A172 (cell line): ENCODE data around the gene SNRPE. TPM values are rescaled to one million over a fixed set of nuclear protein-coding genes. Genes with fewer than 3 reads are reported as not detected.
A peak's percentile ranks its signal among the peaks of the same experiment; 100 is the strongest.

Source experiments
- DNase-seq: peaks from one replicate; pipeline ENCODE4 v3.0.0-alpha.2; 2015; ENCODE audit warnings: low spot score
- total RNA-seq: library from RNA; depleted of rRNA; stranded (reverse); fragments of >200 nt; shearing (Covaris generic); gene quantifications from 2 replicates; pipeline ENCODE4 v1.2.3, GENCODE V29; 2014; rRNA removed

Gene SNRPE
- total RNA-seq, 1 experiment from 2014 or later: 285 TPM

DNA sequence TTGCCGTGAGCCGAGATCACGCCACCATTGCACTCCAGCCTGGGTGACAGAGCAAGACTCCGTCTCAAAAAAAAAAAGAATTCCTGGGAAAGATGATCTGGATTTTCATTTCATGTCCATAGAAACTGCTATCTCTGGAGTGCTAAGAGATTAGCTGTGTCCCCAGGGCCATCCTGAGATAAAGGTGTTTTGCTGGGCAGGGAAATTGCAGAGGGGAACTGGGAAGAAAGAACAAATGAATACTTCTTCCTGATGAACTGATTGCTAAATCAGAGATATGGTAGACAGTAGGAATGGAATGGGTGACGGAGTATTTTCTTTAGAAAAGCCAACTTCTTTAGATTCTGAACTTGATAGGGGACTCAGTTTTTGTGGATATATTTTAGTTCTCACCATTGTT is 19.2 kb downstream of the SNRPE start:
- no peak for DNase-seq

DNA sequence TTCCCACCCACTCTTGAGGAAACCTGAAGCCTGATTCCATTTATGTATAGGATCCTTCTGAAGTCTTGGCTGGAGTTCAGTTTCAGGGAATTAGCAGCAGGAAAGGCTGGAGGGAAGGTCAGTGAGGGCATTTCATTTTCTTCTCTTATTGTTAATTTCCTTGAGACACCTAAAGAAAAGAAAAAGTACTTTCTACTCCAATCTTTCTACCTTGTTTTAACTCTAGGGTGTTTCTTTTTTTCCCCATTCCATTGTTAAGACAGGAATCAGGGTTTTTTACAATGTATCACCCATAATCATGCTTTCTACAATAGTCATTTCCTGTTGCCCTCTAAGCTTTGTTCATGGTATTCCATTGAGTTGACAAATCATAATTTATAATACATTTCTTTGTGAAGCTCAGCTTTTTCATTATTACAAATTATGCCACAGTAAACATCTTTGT is 27.4 kb downstream of the SNRPE start:
- DNase-seq: peak; percentile 93

DNA sequence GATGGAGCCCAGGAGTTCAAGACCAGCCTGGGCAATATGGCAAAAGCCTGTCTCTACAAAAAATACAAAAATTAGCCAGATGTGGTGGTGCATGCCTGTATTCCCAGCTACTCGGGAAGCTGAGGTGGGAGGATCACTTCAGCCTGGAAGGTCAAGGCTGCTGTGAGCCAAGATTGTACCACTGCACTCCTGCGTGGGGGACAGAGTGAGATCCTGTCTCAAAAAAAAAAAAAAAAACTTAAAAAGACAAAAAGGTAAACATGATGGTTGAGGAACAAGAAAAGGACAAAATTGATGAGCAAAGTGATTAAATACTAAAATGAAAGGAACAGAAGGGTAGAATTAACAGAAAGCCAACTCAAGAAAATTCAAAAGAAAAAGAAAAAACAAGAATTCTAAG is 30.6 kb downstream of the SNRPE start:
- DNase-seq: no peak

DNA sequence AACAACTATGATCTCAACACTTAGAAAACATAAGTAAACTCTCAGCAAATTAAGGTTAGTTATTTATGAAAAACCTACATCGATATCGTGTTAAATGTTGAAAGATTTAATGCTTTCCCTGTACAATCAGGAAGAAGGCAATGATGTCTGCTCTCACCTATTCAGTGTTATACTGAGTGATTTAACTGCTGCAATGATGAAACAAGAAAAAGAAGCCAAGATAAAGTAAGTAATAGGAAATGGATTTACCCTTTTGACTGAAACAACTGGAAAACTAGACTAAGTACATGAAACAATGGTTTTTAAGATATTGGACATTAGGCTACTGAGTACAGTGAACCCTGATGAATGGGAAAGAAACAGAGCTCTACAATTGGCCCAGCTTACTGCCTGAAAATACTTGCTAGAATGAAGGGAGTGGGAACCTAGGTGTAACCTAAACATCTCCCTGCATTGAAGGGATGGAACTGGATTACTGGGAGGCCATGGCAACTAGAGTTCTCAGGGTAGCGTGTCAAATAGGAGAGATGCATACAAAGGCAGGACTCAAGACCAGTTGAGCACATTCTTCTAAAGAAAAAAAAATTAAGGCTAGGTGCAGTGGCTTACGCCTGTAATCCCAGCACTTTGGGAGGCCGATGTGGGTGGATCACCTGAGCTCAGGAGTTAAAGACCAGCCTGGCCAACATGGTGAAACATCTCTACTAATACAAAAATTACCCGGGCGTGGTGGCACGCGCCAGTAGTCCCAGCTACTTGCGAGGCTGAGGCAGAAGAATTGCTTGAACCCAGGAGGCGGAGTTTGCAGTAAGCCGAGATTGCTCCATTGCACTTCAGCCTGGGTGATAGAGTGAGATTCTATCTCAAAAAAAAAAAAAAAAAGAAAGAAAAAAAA is 37.3 kb downstream of the SNRPE start:
- DNase-seq: no peak

DNA sequence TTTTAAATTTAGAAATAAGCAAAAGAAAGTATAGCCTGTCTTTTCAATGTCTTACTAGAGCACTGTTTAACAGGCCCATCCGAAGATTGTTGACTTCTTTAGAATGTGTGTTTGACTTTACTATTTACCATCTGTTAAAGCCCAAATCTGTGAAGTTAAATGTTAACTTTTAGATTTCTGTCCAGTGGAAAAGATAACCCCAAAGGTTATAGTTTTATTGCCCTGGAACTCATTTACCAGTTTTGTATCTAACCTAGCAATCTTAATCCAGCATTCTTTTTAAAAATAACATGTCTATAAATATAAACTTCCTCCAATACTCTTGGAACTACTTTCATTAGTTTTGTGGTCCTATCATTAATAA is 37.9 kb downstream of the SNRPE start:
- DNase-seq: no peak

DNA sequence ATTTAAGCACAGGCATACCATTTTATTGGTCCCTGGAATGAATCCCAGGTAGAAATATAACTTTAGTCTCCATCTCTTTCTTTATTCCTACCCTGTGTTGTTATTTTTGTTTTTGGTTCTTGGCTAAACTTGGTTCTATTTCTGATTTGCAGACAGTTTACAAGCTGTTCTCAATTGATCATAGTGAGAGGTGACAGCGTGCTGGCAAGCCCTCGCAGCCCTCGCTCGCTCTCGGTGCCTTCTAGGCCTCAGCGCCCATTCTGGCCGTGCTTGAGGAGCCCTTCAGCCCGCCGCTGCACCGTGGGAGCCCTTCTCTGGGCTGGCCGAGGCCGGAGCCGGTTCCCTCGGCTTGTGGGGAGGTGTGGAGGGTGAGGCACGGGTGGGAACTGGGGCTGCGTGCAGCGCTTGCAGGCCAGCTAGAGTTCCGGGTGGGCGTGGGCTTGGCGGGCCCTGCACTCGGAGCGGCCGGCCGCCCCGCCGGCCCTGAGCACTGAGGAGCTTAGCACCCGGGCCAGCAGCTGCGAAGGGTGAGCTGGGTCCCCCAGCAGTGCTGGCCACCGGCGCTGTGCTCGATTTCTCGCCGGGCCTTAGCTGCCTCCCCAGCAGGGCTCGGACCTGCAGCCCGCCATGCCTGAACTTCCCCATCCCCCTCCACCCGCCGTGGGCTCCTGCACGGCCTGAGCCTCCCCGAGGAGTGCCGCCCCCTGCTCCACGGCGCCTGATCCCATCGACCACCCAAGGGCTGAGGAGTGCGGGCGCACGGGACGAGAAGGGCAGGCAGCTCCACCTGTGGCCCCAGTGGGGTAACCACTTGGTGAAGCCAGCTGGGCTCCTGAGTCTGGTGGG is 38.7 kb downstream of the SNRPE start:
- DNase-seq: no peak

DNA sequence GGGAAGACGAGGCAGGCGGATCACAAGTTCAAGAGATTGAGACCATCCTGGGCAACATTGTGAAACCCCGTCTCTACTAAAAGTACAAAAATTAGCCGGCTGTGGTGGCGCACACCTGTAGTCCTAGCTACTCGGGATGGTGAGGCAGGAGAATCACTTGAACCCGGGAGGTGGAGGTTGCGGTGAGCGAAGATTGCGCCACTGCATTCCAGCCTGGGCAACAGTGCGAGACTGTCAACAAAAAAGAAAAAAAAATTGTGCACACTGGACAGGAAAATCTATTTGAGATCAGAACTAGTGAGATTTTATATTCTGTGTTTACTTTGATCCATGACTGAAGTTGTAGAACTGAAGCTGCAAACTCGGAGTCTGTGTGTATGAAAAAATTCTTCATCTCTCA is 40.2 kb downstream of the SNRPE start:
- DNase-seq: no peak

DNA sequence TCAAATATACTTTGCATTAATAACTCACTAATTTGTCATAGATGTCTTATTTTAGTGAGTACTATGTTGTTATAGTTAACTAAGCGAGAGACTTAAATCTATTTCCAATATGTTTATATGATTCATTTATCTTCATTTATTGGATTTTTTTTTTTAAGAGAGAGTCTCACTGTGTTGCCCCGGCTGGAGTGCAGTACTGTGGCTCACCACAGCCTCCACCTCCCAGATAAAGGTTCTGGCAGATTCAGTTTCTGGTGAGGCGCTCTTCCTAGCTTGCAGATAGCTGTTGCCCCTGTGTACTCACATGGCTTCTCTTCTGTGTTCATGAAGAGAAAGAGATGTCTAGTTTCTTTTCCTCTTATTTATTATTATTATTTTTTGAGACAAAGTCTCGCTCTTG is 43.9 kb downstream of the SNRPE start:
- DNase-seq: no peak

DNA sequence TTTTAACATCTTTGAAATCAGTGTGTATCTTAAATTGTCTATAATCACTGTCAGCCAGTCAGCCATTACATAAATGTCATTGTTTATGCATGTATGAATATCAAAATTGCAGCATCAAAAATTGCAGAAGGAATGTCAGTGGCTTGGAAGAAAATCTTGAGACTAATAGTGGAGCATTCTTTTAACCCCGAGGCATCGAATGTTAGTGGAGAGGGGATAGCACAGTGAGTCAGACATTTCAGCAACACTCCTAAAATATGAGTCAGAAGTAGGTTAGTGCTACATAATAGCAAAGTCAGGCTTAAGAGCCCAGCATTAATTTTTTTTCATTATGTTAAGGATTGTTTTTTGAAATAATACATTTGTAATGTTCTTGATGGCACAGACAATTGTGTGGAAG is 45.5 kb downstream of the SNRPE start:
- DNase-seq: peak; percentile 95

DNA sequence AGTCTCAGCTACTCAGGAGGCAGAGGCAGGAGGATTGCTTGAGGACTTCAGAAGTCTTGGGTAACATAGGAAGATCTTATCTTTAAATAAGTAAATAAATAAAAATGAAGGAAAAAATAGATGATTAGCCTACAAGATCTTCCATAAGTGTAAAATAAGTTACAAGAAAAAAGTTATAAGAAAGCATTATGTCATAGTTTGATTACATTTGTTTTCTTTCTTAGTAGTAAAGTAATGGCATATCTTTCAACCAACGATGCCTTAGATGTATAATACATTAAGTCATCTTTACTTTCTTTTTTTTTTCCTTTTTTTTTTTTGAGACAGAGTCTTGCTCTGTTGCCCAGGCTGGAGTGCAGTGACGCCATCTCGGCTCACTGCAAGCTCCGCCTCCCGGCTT is 46.5 kb downstream of the SNRPE start:
- DNase-seq: no peak

DNA sequence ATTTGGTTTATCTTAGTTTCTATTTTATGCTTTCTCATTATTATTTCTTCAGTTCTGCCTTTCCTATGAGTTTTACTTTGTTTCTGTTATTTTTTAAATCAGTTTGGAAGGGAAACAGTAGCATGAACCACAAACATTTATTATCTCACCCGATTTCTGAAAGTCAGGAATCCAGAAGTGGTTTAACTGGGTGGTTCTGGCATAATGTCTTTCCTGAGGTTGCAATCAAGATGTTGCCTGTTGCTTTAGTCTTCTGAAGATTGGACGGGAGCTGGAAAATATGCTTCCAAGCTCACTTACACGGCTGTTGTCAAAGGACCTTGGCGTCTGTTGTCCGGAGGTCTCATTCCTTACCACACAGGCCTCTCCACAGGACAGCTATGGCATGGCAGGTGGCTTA is 50.4 kb downstream of the SNRPE start:
- DNase-seq: no peak

DNA sequence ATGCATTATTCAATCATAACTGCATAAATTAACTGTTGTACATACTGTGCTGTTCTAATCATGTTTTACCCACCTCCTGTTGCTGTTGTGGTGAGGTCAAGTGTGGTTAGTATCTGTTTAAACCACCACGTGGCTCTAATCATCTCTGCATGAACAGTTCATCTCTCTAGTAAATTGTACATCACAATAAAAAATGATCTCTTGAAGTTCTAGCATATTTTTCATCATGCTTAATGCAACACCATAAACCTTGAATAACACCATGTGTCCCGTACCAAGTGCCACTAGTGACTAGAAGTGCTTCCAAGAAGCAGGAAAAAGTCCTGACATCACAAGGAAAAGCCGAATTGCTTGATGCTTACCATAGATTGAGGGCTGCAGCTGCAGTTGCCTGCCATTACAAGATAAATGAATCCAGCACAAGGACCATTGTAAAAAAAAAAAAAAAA is 51.7 kb downstream of the SNRPE start:
- DNase-seq: no peak

DNA sequence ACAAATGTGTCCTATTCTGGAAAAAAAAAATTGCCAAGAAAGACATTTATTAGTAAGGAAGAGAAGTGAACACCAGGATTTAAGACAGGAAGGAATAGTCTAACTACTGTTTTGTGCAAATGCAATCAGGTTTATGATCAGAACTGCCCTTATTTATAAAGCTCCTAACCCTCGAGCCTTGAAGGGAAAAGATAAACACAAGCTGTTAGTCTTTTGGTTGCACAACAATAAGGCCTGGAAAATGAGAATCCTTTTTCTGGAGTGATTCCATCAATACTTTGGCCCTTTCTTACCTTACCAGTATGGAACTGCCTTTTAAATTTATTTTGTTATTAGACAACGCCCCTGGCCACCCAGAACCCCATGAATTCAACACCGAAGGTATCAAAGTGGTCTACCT is 52.9 kb downstream of the SNRPE start:
- DNase-seq: no peak

DNA sequence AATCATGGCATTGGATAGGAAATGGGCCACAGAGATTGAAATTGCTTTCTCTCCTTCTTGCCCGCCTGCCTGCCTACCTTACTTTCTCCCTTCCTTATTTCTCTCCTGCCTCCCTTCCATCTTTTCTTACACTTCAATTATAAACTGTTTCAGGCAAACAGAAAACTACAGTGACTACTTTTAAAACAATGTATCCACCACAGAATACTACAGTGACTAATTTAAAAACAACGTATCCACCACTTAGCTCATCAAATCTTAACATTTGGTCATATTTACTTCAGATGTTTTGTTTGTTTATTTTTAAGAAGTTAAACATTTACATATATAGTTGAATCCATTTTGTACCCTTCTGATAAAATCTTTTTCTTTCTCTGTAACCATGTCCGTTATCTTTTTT is 54.4 kb downstream of the SNRPE start:
- DNase-seq: peak; percentile 47

DNA sequence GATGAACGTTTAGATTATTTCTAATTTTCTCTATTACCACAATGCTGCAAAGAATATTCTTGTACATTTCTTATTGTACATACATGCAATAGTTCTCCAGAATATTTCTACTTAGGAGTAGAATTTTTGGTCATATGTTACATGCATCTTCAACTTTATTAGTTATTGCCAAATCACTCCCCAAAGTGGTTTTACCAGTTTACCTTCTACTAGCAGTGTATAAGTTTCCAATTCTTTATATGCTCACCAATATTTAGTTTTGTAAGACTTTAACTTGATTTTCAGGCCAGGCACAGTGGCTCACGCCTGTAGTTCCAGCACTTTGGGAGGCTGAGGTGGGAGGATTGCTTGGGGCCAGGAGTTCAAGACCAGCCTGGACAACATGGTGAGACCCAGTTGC is 55.4 kb downstream of the SNRPE start:
- DNase-seq: no peak

Other genes with a start within 250 kb of the SNRPE start
- 41.9 and 44.6 TPM in 2 replicates for gene ATP2B4, start 234.8 kb upstream of the SNRPE start, total RNA-seq
- not detected in 2 replicates for gene LAX1, start 96.4 kb upstream of the SNRPE start, total RNA-seq
- gene ZBED6, start 66.0 kb upstream of the SNRPE start, total RNA-seq: 7.1 and 11.9 TPM in 2 replicates
- 102 and 117 TPM in 2 replicates for gene ZC3H11A, start 66.0 kb upstream of the SNRPE start, total RNA-seq
- gene SOX13, start 211.5 kb downstream of the SNRPE start, total RNA-seq: 7.0 and 11.2 TPM in 2 replicates